NK-92 treated with Interleukin-12 subunit alpha and Interleukin-12 subunit beta, amount 100 ng/mL, for 24 hours (cell line): ENCODE results near the gene ZSCAN18.

Source experiments
- DNase-seq: peaks from one replicate; lab custom pipeline; 2025; lab: John Stamatoyannopoulos, UW

Gene ZSCAN18

DNA sequence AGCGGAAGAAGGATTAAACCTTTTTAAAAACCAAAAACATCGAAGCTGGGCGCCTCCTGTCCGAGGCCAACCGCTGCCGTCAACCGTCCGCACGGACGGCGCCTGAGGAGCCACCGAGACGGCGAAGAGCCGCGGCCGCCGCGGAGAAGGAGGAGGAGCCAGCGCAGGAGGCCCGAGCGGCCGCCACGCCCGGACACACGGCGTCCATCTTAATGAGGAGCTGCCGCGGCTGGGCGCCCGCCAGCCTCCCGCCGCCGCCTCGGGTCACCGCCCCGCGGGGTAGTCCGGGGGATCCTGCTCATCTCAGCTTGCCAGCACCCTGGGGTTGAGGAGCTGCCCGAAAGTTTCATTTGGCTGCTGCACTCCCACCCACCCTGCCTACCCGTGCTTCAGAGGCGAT lies 53.6 kb downstream of the ZSCAN18 start:
- DNase-seq, result no peak

DNA sequence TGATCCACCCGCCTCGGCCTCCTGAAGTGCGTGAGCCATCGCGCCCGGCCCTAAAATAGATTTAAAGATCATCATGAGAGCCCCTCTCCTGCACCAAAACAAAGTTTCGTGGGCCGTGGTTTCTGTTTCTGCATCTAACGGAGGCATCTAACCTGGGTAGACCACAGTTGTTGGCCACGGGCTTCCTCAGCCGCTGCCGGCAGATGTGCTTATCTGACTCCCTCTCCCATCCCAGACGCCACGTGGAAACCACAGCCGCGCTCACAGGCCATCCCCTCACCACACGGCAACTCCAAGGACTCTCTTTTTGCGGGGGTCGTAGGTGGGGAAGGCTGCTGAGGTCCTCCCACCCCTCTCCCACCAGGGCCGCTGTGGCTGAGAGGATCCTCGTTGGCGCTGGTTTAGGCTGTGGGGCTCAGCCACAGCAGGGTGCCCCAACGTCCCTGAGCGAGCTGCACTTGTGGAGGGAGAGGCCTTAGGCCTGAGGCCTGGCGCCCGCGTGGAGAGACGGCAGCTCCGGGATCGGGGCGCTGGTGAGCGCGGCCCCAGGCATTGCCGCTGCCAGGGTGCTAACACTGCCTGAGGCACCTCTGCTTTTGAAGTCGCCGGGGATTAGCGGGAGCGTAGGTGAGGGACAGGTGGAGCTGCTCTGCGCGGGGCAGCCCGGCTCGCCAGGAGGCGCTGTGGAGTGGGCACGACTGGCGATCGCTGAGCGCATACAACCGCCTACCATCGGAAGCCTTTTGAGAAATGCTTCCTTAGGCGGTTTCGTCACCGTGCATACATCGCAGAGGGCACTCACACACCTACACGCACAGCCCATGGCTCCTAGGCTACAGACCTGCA lies 55.3 kb downstream of the ZSCAN18 start:
- no peak for DNase-seq

DNA sequence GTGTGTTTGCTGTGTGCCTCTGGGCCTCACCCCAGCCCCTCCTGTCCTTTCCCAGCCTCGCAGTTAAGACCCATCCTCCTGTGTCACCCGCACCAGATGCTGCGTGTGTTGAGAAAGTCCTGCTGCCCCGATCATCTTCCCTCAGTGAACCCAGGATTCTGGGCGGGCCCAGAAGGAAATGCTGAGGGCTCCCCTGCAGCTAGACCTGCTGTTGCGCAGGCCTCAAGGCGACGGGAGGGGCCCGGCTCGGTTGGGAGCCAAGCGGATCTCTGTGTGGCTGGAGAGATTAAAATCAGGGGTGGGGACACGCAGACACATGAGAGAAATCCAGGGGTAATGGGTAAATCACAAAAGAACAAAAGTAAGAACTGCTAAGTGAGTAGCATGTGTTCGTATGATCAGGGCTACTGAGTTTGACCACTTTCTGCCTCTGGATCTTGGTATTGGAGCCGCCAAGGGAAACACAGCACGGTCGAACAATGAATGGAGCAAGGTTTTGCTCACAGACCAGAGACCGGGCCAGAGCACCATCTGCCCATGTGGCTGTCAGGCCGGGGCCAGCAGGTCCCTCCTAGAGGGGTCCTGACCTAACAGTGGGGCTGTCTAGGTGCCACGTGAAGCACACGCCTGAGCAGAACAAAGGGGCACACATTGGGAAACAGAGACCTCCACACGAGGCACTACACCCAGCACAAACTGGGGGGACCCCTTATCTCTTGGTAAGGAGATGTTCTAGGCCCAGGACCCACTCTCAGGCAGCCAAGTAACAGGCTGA lies 57.1 kb downstream of the ZSCAN18 start:
- no peak for DNase-seq

DNA sequence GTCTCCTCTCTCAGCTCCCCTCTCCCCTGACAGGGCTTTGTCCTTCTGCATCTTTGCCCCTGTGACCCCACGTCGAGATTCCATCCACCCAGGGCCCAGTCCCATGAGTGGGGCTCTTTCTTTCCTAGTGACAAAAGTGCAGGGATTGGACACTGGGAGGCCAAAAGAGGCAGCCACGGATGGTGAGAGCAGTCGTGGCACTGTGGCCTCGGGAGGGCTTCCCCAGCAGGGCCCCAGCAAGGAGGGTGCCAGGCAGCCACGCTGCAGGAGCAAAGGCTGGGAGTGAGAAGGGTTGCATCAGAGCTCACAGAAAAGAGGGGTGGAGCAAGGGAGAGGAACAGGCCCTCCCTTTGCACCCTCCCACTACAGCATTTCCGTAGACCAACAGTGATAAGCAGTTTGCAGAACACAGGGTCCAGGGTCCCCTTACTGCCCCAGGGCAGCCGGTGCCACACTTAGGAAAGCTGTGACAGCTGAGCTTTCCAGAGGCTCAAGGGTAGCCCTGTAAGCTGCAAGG lies 59.3 kb downstream of the ZSCAN18 start:
- DNase-seq, result no peak

DNA sequence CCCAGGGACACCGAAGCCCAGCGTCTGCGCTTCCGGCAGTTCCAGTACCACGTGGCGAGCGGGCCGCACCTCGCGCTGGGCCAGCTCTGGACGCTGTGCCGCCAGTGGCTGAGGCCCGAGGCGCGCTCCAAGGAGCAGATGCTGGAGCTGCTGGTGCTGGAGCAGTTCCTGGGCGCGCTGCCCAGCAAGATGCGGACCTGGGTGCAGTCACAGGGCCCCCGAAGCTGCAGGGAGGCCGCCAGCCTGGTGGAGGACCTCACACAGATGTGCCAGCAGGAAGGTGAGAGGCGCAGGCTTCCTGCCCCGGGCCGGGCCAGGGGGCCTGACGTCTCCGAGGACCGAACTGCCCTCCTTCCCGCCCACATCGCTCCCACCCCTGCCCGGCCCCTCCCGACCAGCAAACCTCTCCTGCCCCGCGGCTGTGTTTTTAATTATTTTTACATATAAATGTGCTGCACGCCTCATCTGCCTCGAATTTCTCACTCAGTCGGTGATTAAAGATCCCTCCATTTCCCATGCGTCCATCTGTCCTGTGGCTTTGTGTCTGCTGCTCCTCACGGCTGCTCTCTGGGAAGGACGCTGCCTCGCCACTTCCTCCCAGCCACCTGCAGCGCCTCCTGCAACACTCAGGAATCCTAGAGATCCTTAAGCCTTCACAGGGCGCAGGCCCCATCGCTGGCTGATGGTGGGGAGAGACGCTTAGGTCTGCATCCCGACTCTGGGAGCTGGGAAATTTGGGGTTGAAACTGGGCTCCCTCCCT lies 59.9 kb downstream of the ZSCAN18 start:
- DNase-seq, result no peak

DNA sequence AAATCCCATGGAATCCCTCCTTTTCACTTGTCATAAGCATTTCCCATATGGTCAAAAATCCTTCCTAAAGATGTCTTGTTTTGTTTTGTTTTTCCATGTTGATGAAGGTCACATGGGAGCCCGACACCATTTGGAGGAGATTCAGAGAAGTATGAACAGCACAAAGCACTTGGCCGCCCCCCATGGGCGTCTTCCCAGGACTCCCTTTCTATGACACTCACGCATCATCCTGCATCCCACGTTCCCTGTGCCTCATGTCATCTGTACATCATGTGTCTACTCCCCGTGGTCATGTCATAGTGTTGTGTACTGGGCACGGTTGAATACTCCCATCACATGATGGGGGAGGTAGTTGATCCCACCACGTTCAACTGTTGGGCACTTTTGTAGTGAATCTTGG lies 62.2 kb downstream of the ZSCAN18 start:
- no peak for DNase-seq

DNA sequence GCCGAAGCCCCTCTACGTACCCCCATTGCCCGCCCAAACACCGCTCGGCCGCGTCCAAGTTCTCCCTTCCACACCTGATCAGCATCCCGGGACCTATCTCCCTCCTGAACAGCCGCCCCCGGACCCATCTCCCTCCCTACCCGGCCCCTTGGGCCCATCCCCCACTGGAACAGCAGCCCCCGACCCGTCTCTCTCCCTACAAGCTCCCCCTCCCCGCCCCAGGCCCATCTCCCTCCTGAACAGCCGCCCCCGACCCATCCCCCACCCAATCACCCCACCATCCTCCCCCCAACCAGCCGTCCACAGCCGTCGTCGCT lies 63.6 kb downstream of the ZSCAN18 start:
- DNase-seq, result no peak
